Neural progenitor cell (in vitro differentiated cells): ENCODE results near the gene SPATA25. TPM values are rescaled to one million over a fixed set of nuclear protein-coding genes. Genes with fewer than 3 reads are reported as not detected.

Source experiments
- DNase-seq: peaks from one replicate; pipeline ENCODE4 v3.0.0-alpha.2; 2016; ENCODE audit warnings: low spot score
- H2AFZ ChIP-seq: fragments of 200-600 bp; sonication (generic); replicated peaks from 2 replicates; pipeline ENCODE4 v1.6.1; 2016; ENCODE audit warnings: antibody characterized with exemption
- H3F3A ChIP-seq: fragments of 200-600 bp; sonication (generic); 2 replicates; pipeline ENCODE4 v1.6.1; 2016; ENCODE audit warnings: antibody characterized with exemption, low read depth
- H3K27ac ChIP-seq: fragments of 200-600 bp; sonication (generic); 2 replicates; pipeline ENCODE4 v1.5.1; 2016; ENCODE audit warnings: mild to moderate bottlenecking
- H3K27me3 ChIP-seq: fragments of 200-600 bp; sonication (generic); 2 replicates; pipeline ENCODE4 v1.6.1; 2016; ENCODE audit warnings: mild to moderate bottlenecking, moderate library complexity
- H3K36me3 ChIP-seq: fragments of 200-600 bp; sonication (generic); 2 replicates; pipeline ENCODE4 v1.5.1; 2016
- H3K4me1 ChIP-seq: fragments of 200-600 bp; sonication (generic); 2 replicates; pipeline ENCODE4 v1.6.1; 2016; ENCODE audit warnings: mixed run types
- H3K4me2 ChIP-seq: fragments of 200-600 bp; sonication (generic); 2 replicates; pipeline ENCODE4 v1.6.1; 2016
- H3K4me3 ChIP-seq: fragments of 200-600 bp; sonication (generic); 2 replicates; pipeline ENCODE4 v1.5.1; 2016
- H3K79me2 ChIP-seq: fragments of 200-600 bp; sonication (generic); 2 replicates; pipeline ENCODE4 v1.6.1; 2016; ENCODE audit warnings: low read depth
- H3K9ac ChIP-seq: fragments of 200-600 bp; sonication (generic); 2 replicates; pipeline ENCODE4 v1.6.1; 2016
- H3K9me3 ChIP-seq: fragments of 200-600 bp; sonication (generic); 2 replicates; pipeline ENCODE4 v1.5.1; 2016; ENCODE audit warnings: low read depth
- H4K20me1 ChIP-seq: fragments of 200-600 bp; sonication (generic); 2 replicates; pipeline ENCODE4 v1.6.1; 2016; ENCODE audit warnings: low read depth
- H3K27ac Mint-ChIP-seq: 3 replicates; pipeline ENCODE4 v1.8.0; 2021; ENCODE audit warnings: mixed read lengths
- H3K27me3 Mint-ChIP-seq: 2 replicates; pipeline ENCODE4 v1.8.0; 2022; ENCODE audit warnings: low read depth, mild to moderate bottlenecking, inconsistent platforms, moderate library complexity, mixed read lengths; ENCODE audit not compliant: insufficient read depth
- H3K36me3 Mint-ChIP-seq: 3 replicates; pipeline ENCODE4 v1.8.0; 2021; ENCODE audit warnings: mixed read lengths
- H3K4me1 Mint-ChIP-seq: 3 replicates; pipeline ENCODE4 v1.8.0; 2021; ENCODE audit warnings: mixed read lengths
- H3K4me3 Mint-ChIP-seq: 3 replicates; pipeline ENCODE4 v1.8.0; 2021; ENCODE audit warnings: mild to moderate bottlenecking, moderate library complexity, mixed read lengths
- H3K9me3 Mint-ChIP-seq: 3 replicates; pipeline ENCODE4 v1.8.0; 2020; ENCODE audit warnings: mixed read lengths
- EZH2 ChIP-seq: fragments of 200-600 bp; sonication (generic); IDR thresholded peaks from 2 replicates; pipeline ENCODE4 v1.6.1; 2017; ENCODE audit warnings: antibody characterized with exemption, mild to moderate bottlenecking, moderate library complexity
- EZH2phosphoT487 ChIP-seq: fragments of 200-600 bp; sonication (generic); IDR thresholded peaks from 2 replicates; pipeline ENCODE4 v1.6.1; 2017; ENCODE audit warnings: antibody characterized with exemption
- total RNA-seq: library from RNA; depleted of rRNA; stranded (reverse); fragments of >200 nt; gene quantifications from 2 replicates; pipeline ENCODE4 v1.2.3, GENCODE V29; 2015; ENCODE audit warnings: low replicate concordance
- TF ChIP-seq, protein P1 (sequence below): fragments of 200-600 bp; sonication (generic); IDR thresholded peaks from 2 replicates; pipeline ENCODE4 v1.5.1; 2017; ENCODE audit warnings: antibody characterized with exemption, mild to moderate bottlenecking

The SPATA25 gene, protein sequence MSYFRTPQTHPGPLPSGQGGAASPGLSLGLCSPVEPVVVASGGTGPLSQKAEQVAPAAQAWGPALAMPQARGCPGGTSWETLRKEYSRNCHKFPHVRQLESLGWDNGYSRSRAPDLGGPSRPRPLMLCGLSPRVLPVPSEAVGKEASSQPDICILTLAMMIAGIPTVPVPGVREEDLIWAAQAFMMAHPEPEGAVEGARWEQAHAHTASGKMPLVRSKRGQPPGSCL
- 0.43 and 0.54 TPM in 2 replicates for total RNA-seq

DNA sequence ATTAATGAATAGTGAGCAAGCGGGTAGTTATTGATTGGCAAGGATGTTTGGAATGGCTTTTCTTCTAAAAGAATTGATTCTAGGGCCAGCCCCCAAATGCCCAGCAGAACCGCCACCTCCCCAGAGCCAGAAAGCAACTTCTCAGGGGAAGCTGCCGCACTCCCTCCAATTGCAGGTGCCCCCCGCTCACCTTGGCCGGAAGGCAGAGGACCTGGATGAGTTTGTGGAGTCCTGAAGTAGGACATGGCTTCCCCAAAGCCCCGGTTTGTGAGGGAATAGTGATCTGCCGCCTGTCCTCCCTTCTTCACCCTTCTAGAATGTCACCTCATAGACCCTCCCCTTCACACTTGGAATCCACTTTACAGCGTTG lies at the start of gene SPATA25:
TSS of gene SPATA25 (minus strand) at position 277 of the 370 bp plus-strand sequence. CDS start at position 245, 32 bp downstream.
- Histone ChIP-seq H3K27ac (no peak within 1 kb of the TSS), H3K9me3 (no peaks in the 10 kb centered on the region), H3K4me3 (no peak within 1 kb of the TSS), H3F3A (peaks cover 5% of the 10 kb centered on the region), H3K4me1 (peaks cover 10% of the 10 kb centered on the region), H3K4me2 (no peak within 1 kb of the TSS), H4K20me1 (no peaks in the 10 kb centered on the region), H3K79me2 (peaks cover 6% of the 10 kb centered on the region), H3K27me3 (peaks cover 9% of the 10 kb centered on the region), H3K9ac (no peak within 1 kb of the TSS), H2AFZ (no peak within 1 kb of the TSS), H3K36me3 (no peaks in the 10 kb centered on the region)
- H3K36me3 Mint-ChIP-seq: peaks cover 13% of the 10 kb centered on the region
- H3K4me1 Mint-ChIP-seq: peaks cover 22% of the 10 kb centered on the region
- H3K27ac Mint-ChIP-seq: no peak within 1 kb of the TSS
- no peak for DNase-seq
- TF ChIP-seq EZH2phosphoT487 (no peak), EZH2 (no peak)
- TF ChIP-seq, protein P1, sequence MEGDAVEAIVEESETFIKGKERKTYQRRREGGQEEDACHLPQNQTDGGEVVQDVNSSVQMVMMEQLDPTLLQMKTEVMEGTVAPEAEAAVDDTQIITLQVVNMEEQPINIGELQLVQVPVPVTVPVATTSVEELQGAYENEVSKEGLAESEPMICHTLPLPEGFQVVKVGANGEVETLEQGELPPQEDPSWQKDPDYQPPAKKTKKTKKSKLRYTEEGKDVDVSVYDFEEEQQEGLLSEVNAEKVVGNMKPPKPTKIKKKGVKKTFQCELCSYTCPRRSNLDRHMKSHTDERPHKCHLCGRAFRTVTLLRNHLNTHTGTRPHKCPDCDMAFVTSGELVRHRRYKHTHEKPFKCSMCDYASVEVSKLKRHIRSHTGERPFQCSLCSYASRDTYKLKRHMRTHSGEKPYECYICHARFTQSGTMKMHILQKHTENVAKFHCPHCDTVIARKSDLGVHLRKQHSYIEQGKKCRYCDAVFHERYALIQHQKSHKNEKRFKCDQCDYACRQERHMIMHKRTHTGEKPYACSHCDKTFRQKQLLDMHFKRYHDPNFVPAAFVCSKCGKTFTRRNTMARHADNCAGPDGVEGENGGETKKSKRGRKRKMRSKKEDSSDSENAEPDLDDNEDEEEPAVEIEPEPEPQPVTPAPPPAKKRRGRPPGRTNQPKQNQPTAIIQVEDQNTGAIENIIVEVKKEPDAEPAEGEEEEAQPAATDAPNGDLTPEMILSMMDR: no peak
- H3K9me3 Mint-ChIP-seq: no peaks in the 10 kb centered on the region
- no peak within 1 kb of the TSS for H3K4me3 Mint-ChIP-seq
- H3K27me3 Mint-ChIP-seq: peaks cover 4% of the 10 kb centered on the region

DNA sequence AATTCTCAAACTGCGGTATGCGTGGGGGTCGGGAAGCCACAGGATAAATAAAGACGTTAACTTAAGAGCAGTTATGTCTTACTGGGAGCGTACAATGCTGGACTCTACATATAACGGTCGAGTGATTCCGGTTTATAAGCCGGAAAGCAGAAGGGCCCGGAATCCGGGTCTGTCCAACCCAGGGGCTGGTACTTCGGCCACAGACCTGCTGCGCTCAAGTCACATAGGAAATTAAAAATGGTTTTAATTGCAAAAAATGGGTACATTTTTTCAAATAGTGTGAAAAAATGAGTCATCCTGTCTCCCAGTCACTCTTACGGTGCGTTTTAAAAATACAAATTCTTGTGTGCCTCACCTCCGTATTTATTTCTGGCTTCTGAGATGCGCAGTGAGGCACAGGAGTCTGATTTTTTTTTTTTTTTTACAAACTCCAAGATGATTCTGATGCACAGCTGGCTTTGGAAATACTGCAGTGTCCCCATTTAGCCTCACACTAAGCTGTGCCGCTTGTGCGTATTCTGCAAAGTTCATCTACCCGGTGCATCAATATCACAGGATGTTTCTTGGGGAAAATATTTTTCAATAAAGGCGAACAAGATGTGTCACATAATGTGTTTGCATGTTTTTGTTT lies 48.1 kb upstream of the SPATA25 start:
- H3K27ac Mint-ChIP-seq: peak overlapping the region; percentile 69
- H3K4me1 Mint-ChIP-seq: peaks cover 29% of the 10 kb centered on the region
- H4K20me1 ChIP-seq: peaks cover 37% of the 10 kb centered on the region
- H3K4me3 ChIP-seq: peak overlapping the region; percentile 99
- DNase-seq: no peak
- no peaks in the 10 kb centered on the region for H3K36me3 ChIP-seq
- H3K9ac ChIP-seq: peak overlapping the region; percentile 57
- H3K27me3 Mint-ChIP-seq: peaks cover 5% of the 10 kb centered on the region
- H3F3A ChIP-seq: peaks cover 43% of the 10 kb centered on the region
- TF ChIP-seq EZH2phosphoT487 (no peak), EZH2 (no peak)
- TF ChIP-seq, protein P1: no peak
- H2AFZ ChIP-seq: peak overlapping the region; percentile 42
- no peaks in the 10 kb centered on the region for H3K27me3 ChIP-seq
- H3K27ac ChIP-seq: no peak overlapping the region
- peaks cover 21% of the 10 kb centered on the region for H3K4me1 ChIP-seq
- H3K4me2 ChIP-seq: peak overlapping the region; percentile 84
- peaks cover 53% of the 10 kb centered on the region for H3K79me2 ChIP-seq
- peaks cover 20% of the 10 kb centered on the region for H3K36me3 Mint-ChIP-seq
- no peaks in the 10 kb centered on the region for H3K9me3 ChIP-seq
- peak overlapping the region; percentile 91 for H3K4me3 Mint-ChIP-seq
- no peaks in the 10 kb centered on the region for H3K9me3 Mint-ChIP-seq

DNA sequence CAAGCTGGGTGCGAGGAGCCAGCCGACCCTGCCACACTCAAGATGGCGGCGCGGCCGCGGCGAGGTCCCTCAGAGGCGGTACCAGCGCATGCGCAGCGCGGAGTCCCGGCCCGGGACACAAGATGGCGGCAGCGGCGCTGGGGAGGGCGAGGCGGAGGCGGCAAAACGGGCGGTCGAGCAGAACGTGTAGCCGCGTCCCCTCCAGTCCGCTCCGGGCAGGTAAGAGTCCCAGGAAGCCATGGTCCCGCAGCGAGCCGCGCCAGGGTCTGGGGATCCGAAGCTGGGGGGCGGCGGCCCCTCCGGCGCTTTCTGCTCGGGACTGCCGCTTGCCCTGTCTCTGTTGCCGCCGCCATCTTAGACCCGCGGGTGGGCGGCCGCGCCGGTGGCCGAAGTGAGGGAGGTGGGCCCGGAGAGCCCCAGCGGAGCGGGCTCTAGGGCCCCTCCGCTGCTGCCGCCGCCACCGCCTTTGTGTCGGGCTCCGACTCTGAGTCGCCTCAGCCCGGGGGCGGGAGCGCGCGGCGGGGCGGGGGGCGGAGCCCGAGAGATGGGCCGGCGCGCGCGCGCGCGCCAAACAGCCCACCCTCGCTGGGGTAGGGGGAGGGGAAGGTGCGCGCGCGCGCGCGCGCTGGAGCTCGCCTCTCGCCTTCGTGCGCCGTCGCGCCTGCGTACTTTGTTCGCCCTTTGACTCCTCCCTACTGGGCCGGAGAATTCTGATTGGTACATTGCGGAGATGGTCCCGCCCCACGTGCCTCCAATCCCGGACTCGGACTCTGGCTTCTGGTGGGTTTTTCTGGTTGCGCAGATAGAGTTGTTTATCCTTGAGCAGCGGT lies 47.4 kb upstream of the SPATA25 start, which contains the start of gene PCIF1:
TSS of gene PCIF1 (plus strand) at position 98 of the 830 bp plus-strand sequence. CDS start 4,317 bp downstream, outside the sequence.
- H3K4me2 ChIP-seq: peak within 1 kb of the TSS; percentile 90
- Mint-ChIP-seq H3K9me3 (no peaks in the 10 kb centered on the region), H3K4me3 (peak within 1 kb of the TSS; percentile 95), H3K27ac (peak within 1 kb of the TSS; percentile 99), H3K36me3 (peaks cover 17% of the 10 kb centered on the region), H3K4me1 (peaks cover 29% of the 10 kb centered on the region), H3K27me3 (peaks cover 5% of the 10 kb centered on the region)
- TF ChIP-seq, protein P1: no peak
- TF ChIP-seq EZH2phosphoT487 (no peak), EZH2 (no peak)
- no peaks in the 10 kb centered on the region for H3K36me3 ChIP-seq
- peak within 1 kb of the TSS; percentile 100 for H3K27ac ChIP-seq
- peak within 1 kb of the TSS; percentile 99 for H3K4me3 ChIP-seq
- H3K9me3 ChIP-seq: no peaks in the 10 kb centered on the region
- no peaks in the 10 kb centered on the region for H3K27me3 ChIP-seq
- H3K79me2 ChIP-seq: peaks cover 53% of the 10 kb centered on the region
- peaks cover 21% of the 10 kb centered on the region for H3K4me1 ChIP-seq
- H3K9ac ChIP-seq: peak within 1 kb of the TSS; percentile 100
- peaks cover 47% of the 10 kb centered on the region for H3F3A ChIP-seq
- peak; percentile 99 for DNase-seq
- peak within 1 kb of the TSS; percentile 92 for H2AFZ ChIP-seq
- peaks cover 37% of the 10 kb centered on the region for H4K20me1 ChIP-seq
